ENCODE data around the gene SPEG.

- TF ChIP-seq POLR2A (IDR thresholded peaks at IDR 0.05; ENCODE audit: low read depth, low read length) (no peak), POLR2AphosphoS5 (IDR thresholded peaks at IDR 0.05; ENCODE audit: low read depth, low read length) (no peak), TAF1 (IDR thresholded peaks at IDR 0.05; ENCODE audit: low read depth, low read length) (no peak), SPI1 (IDR thresholded peaks at IDR 0.05; ENCODE audit: low read depth, low read length) (no peak), PAX5 (IDR thresholded peaks at IDR 0.05; ENCODE audit: insufficient read depth, low read length, severe bottlenecking) (no peak), POU2F2 (IDR thresholded peaks at IDR 0.05; ENCODE audit: low read depth, low read length) (no peak)
Measured at GRCh38 chr2:219490186-219490585, 55.5 kb downstream of the SPEG start.
